Upper lobe of left lung (tissue), 6 donors: ENCODE measurements around the gene MACROD2. TPM values are rescaled to one million over a fixed set of nuclear protein-coding genes. Genes with fewer than 3 reads are reported as not detected.
"Not testable (repeated sequence)": the region's sequence is repeated elsewhere in the genome, so short reads cannot be mapped to it uniquely, and the experiment has no call there.

Source experiments
- ATAC-seq, 2 donors: fragments of 200-7000 bp; cut with Tn5 transposase; one replicate each; pipeline ENCODE4 v1.9.1; 2022; ENCODE audit warnings: mild to moderate bottlenecking in 2 of 2, moderate library complexity in 2 of 2; ENCODE audit not compliant: low FRiP score in 2 of 2
- DNase-seq, 2 donors: peaks; one replicate each; pipeline ENCODE4 v3.0.0-alpha.2; 2019 to 2020
- H3K27ac ChIP-seq, 4 donors: fragments of 200-600 bp; sonication (generic); one replicate each; pipeline ENCODE4 v1.5.1; 2016 to 2019
- H3K27me3 ChIP-seq, 4 donors: fragments of 200-600 bp; sonication (generic); one replicate each; pipeline ENCODE4 v1.5.1; 2017 to 2019
- H3K36me3 ChIP-seq, 4 donors: fragments of 200-600 bp; sonication (generic); one replicate each; pipeline ENCODE4 v1.5.1; 2016 to 2019
- H3K4me1 ChIP-seq, 4 donors: fragments of 200-600 bp; sonication (generic); one replicate each; pipeline ENCODE4 v1.5.1; 2018 to 2019
- H3K4me3 ChIP-seq, 4 donors: fragments of 200-600 bp; sonication (generic); one replicate each; pipeline ENCODE4 v1.5.1; 2017 to 2019; ENCODE audit warnings: mild to moderate bottlenecking in 2 of 4, moderate library complexity in 1 of 4
- H3K9me3 ChIP-seq, 4 donors: fragments of 200-600 bp; sonication (generic); one replicate each; pipeline ENCODE4 v1.5.1; 2018 to 2019
- EP300 ChIP-seq, 4 donors: sonication (generic); formaldehyde crosslinking; IDR thresholded peaks; one replicate each; pipeline ENCODE4 v1.5.1; 2017; ENCODE audit warnings: antibody characterized with exemption in 4 of 4, control low read depth in 2 of 4
- POLR2A ChIP-seq, 4 donors: fragments of 450-650 bp; IDR thresholded peaks; one replicate each; pipeline ENCODE4 v1.5.1; 2016 to 2017; ENCODE audit warnings: antibody characterized with exemption in 4 of 4, mild to moderate bottlenecking in 2 of 4
- POLR2AphosphoS5 ChIP-seq, 2 donors: sonication (generic); formaldehyde crosslinking; IDR thresholded peaks; one replicate each; pipeline ENCODE4 v1.5.1; 2017; ENCODE audit warnings: antibody characterized with exemption in 2 of 2
- WGBS, 2 donors: methylation state at CpG; one replicate each; pipeline ENCODE4 v1.1.5; 2017 to 2018; 5-methylcytosine and 5-hydroxymethylcytosine counted together
- total RNA-seq, 6 donors: library from RNA; depleted of rRNA in 4 of 6; stranded (reverse); fragments of >200 nt in 4 of 6; gene quantifications; one replicate each; pipeline versions ENCODE4 v1.1.0 to v1.2.1, GENCODE V29; 2016 to 2021
- TF ChIP-seq, protein P1 (sequence below), 6 experiments: fragments of 450-650 bp in 4 of 6; fragments of 200-600 bp in 2 of 6; sonication (generic) in 2 of 6; IDR thresholded peaks; one replicate each; pipeline ENCODE4 v1.5.1; 2016 to 2019; ENCODE audit warnings: antibody characterized with exemption in 6 of 6
- donor health status: DM: no; HTN: no; CAD: no; lungs with moderate emphysema.
- donor health status: DM: no; HTN: yes; CAD: no; lungs with severe emphysema.

Gene MACROD2
- total RNA-seq, 6 donors from 2014 or later = 20.7 to 84.3 (median 36.3) TPM

DNA sequence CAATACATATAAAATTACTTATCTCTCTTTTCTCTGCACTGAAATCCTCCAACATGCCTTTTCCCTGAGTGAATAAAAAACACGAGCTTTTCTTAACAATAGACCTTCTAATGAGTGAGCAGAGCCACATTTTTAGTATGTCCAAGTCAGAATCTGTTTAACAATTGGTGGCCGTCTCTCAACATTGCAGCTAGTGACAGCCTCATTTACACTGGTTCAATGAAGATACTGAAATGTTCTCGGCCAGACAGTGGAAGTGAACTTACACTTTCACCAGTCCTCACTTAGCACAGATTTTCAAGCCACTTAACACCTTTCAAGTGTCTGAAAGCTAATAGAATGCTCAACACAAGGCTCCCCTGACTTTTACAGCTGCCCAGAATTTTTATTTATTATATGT, 1810.8 kb downstream of the MACROD2 start:
- no peak overlapping the region for H3K4me3 ChIP-seq
- DNase-seq (no peak), ATAC-seq (no peak)
- TF ChIP-seq POLR2AphosphoS5 (IDR thresholded peaks at IDR 0.05) (no peak), POLR2A (IDR thresholded peaks at IDR 0.05) (no peak), EP300 (IDR thresholded peaks at IDR 0.05) (no peak)
- TF ChIP-seq, protein P1, sequence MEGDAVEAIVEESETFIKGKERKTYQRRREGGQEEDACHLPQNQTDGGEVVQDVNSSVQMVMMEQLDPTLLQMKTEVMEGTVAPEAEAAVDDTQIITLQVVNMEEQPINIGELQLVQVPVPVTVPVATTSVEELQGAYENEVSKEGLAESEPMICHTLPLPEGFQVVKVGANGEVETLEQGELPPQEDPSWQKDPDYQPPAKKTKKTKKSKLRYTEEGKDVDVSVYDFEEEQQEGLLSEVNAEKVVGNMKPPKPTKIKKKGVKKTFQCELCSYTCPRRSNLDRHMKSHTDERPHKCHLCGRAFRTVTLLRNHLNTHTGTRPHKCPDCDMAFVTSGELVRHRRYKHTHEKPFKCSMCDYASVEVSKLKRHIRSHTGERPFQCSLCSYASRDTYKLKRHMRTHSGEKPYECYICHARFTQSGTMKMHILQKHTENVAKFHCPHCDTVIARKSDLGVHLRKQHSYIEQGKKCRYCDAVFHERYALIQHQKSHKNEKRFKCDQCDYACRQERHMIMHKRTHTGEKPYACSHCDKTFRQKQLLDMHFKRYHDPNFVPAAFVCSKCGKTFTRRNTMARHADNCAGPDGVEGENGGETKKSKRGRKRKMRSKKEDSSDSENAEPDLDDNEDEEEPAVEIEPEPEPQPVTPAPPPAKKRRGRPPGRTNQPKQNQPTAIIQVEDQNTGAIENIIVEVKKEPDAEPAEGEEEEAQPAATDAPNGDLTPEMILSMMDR (IDR thresholded peaks at IDR 0.05) = no peak
- H3K36me3 ChIP-seq = no peaks in the 10 kb centered on the region
- no peaks in the 10 kb centered on the region for H3K9me3 ChIP-seq
- H3K4me1 ChIP-seq = no peaks in the 10 kb centered on the region
- H3K27me3 ChIP-seq = no peaks in the 10 kb centered on the region
- 78 to 80% methylated on average over 3 of the region's 3 CpGs for WGBS, 2 donors
- no peak overlapping the region for H3K27ac ChIP-seq

DNA sequence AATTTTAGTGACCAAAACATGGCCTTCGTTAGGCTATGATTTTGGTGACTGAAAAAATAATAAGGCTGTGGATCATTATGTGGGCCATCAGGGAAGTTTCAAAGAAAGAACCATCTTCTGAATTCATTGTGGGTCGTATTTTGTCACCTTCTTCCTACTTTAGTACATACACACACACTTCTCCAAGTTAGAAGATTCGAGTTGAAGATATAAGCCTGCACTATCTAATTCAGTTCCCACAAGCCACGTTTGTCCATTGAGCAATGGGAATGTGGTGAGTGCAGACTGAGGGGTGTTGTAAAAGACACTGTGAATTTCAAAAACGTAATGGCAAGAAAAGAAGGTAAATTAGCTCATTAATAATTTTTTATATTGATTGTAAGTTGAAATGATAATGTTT, 1812.0 kb downstream of the MACROD2 start:
- Histone ChIP-seq H3K4me3 (no peak overlapping the region), H3K4me1 (no peaks in the 10 kb centered on the region), H3K27me3 (no peaks in the 10 kb centered on the region), H3K27ac (no peak overlapping the region), H3K9me3 (no peaks in the 10 kb centered on the region), H3K36me3 (no peaks in the 10 kb centered on the region)
- no peak for ATAC-seq
- 79% methylated on average over 5 of the region's 5 CpGs for WGBS, 2 donors
- TF ChIP-seq POLR2AphosphoS5 (IDR thresholded peaks at IDR 0.05) = no peak
- TF ChIP-seq EP300 (IDR thresholded peaks at IDR 0.05) = no peak
- TF ChIP-seq, protein P1 (IDR thresholded peaks at IDR 0.05) = no peak
- no peak for TF ChIP-seq POLR2A (IDR thresholded peaks at IDR 0.05)
- DNase-seq = no peak

DNA sequence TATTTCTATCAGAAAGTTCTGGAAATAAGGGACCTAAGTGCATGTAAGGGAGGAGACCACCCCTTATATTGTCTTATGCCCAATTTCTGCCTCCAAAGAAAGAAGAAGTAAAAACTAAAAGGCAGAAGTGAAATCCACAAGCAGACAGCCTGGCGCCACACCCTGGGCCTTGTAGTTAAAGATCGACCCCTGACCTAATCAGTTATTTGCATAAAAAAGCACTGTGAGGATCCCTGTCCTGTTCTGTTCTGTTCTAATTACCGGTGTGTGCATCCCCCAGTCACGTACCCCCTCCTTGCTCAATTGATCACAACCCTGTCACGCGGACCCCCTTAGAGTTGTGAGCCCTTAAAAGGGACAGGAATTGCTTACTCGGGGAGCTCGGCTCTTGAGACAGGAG, 1812.5 kb downstream of the MACROD2 start:
- WGBS, 2 donors = 87 to 92% methylated on average over 8 of the region's 8 CpGs
- H3K27ac ChIP-seq, DNase-seq, H3K4me3 ChIP-seq, H3K9me3 ChIP-seq, ATAC-seq, H3K36me3 ChIP-seq, H3K27me3 ChIP-seq, H3K4me1 ChIP-seq: not testable (repeated sequence)

DNA sequence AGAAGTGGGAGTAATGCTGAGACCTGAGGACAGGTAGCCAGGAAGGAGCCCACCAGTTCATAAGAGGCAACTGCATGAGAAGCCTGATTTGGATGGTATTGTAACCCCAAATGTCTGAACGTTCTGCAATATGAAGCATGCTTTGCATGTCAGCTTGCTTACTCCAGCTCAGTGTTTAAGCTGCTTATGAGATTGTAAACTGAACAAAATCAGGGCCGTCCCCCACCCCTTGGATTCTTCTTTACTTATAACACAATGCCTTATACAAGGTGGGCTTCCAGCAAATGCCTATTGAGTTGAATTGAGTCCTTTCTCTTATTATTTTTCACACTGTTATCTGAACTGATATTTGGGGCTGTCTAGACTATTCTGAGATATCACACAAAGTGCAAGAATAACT, 1816.6 kb downstream of the MACROD2 start:
- Histone ChIP-seq H3K27me3 (no peaks in the 10 kb centered on the region), H3K36me3 (no peaks in the 10 kb centered on the region), H3K4me1 (no peaks in the 10 kb centered on the region), H3K9me3 (no peaks in the 10 kb centered on the region), H3K27ac (no peak overlapping the region), H3K4me3 (no peak overlapping the region)
- no peak for DNase-seq
- no peak for TF ChIP-seq EP300 (IDR thresholded peaks at IDR 0.05)
- no peak for TF ChIP-seq POLR2A (IDR thresholded peaks at IDR 0.05)
- TF ChIP-seq POLR2AphosphoS5 (IDR thresholded peaks at IDR 0.05) = no peak
- TF ChIP-seq, protein P1 (IDR thresholded peaks at IDR 0.05) = no peak
- 54 to 91% methylated on average over 2 of the region's 2 CpGs for WGBS, 2 donors
- no peak for ATAC-seq

- no peaks in the 10 kb centered on the region for H3K9me3 ChIP-seq
- H3K4me1 ChIP-seq = no peaks in the 10 kb centered on the region
- no peak overlapping the region for H3K27ac ChIP-seq
- H3K4me3 ChIP-seq = no peak overlapping the region
- H3K36me3 ChIP-seq = no peaks in the 10 kb centered on the region
- ATAC-seq (no peak), DNase-seq (no peak)
- TF ChIP-seq, protein P1 (IDR thresholded peaks at IDR 0.05) = no peak
- no peak for TF ChIP-seq POLR2AphosphoS5 (IDR thresholded peaks at IDR 0.05)
- H3K27me3 ChIP-seq = no peaks in the 10 kb centered on the region
- 22 to 41% methylated on average over 1 of the region's 1 CpG for WGBS, 2 donors
These were observed 1817.4 kb downstream of the MACROD2 start for GRCh38 chr20:15812696-15813095.
